ENCODE results near the gene SPATA31C1.

DNA sequence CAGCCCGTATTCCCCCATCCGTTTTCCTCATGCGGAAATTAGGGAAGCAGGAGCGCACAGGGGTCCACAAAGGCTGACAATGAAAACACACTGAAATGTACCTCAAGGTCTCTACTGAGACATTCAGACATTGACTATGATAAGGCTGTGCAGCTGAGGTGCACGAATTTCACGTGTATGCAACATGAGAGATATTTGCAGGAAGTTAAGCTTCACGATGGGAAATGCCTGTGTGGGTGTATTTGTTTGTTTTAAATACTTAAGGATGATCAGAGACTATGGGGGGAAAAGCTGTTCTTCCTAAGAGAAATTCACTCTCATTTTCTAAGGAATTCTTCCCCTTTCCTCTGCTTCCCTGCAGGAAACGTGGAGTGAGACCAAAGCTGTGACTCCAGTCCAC lies 37.6 kb upstream of the SPATA31C1 start:
- TF ChIP-seq POLR2AphosphoS5 (IDR thresholded peaks at IDR 0.05; ENCODE audit: low read depth, low read length) (no peak), SIN3A (IDR thresholded peaks at IDR 0.05; ENCODE audit: borderline replicate concordance, insufficient read depth, low read length) (no peak)

Measured in PFSK-1 (cell line).